Kidney epithelial cell (primary cell): ENCODE measurements around the gene SLCO2B1. TPM values are rescaled to one million over a fixed set of nuclear protein-coding genes. Genes with fewer than 3 reads are reported as not detected.

ENCODE experiments used
- DNase-seq: peaks from one replicate; pipeline ENCODE4 v3.0.0-alpha.2; 2010; ENCODE audit warnings: low read depth
- H3K27me3 ChIP-seq: 2 replicates; pipeline ENCODE4 v1.6.0; 2011; ENCODE audit warnings: low read length; ENCODE audit not compliant: control insufficient read depth, insufficient read depth
- H3K36me3 ChIP-seq: 2 replicates; pipeline ENCODE4 v1.5.1; 2011; ENCODE audit warnings: low read length; ENCODE audit not compliant: control insufficient read depth, insufficient read depth
- H3K4me3 ChIP-seq: 2 replicates; pipeline ENCODE4 v1.5.1; 2011; ENCODE audit warnings: low read depth, mild to moderate bottlenecking, control low read depth, low read length
- total RNA-seq: library from RNA; depleted of rRNA; stranded (reverse); fragments of >200 nt; gene quantifications from 2 replicates; pipeline ENCODE4 v1.2.3, GENCODE V29; 2015
- TF ChIP-seq, protein P1 (sequence below): IDR thresholded peaks from 2 replicates; pipeline ENCODE4 v1.5.1; 2011; ENCODE audit warnings: mild to moderate bottlenecking, moderate library complexity, low read length, control low read depth, inconsistent platforms; ENCODE audit not compliant: insufficient read depth, poor library complexity, severe bottlenecking

SLCO2B1 gene
- total RNA-seq, 1 donor from 2014 or later, result 1.7 TPM

- TF ChIP-seq, protein P1, sequence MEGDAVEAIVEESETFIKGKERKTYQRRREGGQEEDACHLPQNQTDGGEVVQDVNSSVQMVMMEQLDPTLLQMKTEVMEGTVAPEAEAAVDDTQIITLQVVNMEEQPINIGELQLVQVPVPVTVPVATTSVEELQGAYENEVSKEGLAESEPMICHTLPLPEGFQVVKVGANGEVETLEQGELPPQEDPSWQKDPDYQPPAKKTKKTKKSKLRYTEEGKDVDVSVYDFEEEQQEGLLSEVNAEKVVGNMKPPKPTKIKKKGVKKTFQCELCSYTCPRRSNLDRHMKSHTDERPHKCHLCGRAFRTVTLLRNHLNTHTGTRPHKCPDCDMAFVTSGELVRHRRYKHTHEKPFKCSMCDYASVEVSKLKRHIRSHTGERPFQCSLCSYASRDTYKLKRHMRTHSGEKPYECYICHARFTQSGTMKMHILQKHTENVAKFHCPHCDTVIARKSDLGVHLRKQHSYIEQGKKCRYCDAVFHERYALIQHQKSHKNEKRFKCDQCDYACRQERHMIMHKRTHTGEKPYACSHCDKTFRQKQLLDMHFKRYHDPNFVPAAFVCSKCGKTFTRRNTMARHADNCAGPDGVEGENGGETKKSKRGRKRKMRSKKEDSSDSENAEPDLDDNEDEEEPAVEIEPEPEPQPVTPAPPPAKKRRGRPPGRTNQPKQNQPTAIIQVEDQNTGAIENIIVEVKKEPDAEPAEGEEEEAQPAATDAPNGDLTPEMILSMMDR, result no peak
- peaks cover 5% of the 10 kb centered on the region for H3K27me3 ChIP-seq
- no peak for DNase-seq
- H3K36me3 ChIP-seq, result no peaks in the 10 kb centered on the region
- no peak overlapping the region for H3K4me3 ChIP-seq
These were observed 39.0 kb downstream of the SLCO2B1 start for GRCh38 chr11:75189911-75190310.

- Histone ChIP-seq H3K4me3 (no peak overlapping the region), H3K36me3 (no peaks in the 10 kb centered on the region), H3K27me3 (peaks cover 5% of the 10 kb centered on the region)
- TF ChIP-seq, protein P1, result no peak
- no peak for DNase-seq
These were observed 39.9 kb downstream of the SLCO2B1 start for GRCh38 chr11:75190652-75191329.

DNA sequence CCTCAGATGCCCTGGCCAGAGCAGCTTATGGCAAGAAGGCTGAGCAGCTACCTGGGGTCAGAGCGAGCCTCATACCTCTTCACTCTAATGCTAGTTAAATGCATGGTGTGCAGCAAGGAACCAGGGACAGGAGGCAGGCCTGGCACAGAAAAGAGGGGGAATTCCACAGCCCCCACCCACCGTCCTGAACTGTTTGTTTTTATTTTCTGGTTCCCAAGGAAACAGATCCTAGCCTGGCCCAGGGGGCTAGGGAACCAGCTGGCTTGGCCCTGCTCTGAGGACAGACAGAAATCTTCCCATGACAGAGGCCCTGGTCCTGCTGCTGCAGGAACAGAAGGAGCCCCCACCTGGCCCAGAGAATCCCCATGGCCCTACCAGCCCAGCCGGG, 40.4 kb downstream of the SLCO2B1 start:
- DNase-seq, result no peak
- TF ChIP-seq, protein P1, result no peak
- H3K27me3 ChIP-seq, result peaks cover 5% of the 10 kb centered on the region

GRCh38 chr11:75193271-75193670, 42.4 kb downstream of the SLCO2B1 start:
- Histone ChIP-seq H3K27me3 (peaks cover 5% of the 10 kb centered on the region), H3K4me3 (no peak overlapping the region), H3K36me3 (no peaks in the 10 kb centered on the region)
- no peak for DNase-seq
- TF ChIP-seq, protein P1, result no peak

More for the DNA sequence above, 40.4 kb downstream of the SLCO2B1 start:
- no peak overlapping the region for H3K4me3 ChIP-seq
- no peaks in the 10 kb centered on the region for H3K36me3 ChIP-seq

DNA sequence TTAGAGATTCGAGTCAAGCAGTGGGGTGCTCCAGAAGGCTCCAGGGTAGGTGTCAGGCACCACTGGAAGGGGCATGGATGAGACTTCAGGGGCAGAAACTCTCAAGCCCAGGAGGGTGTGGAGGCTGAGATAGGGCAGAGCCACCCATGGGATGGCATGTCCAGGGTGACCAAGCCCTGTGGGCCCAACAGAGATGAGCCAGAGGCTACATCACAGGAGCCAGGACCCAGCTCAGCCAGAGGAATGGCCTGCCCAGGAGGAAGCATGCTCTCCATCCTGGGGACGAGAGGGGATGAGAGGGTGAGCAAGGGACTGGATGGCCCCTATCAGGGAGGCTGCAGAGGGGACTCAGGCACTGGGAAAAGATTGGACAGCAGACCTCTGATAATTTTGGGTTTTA, 42.8 kb downstream of the SLCO2B1 start:
- no peak overlapping the region for H3K4me3 ChIP-seq
- DNase-seq, result no peak
- H3K27me3 ChIP-seq, result peaks cover 5% of the 10 kb centered on the region
- no peaks in the 10 kb centered on the region for H3K36me3 ChIP-seq
- TF ChIP-seq, protein P1, result no peak

DNA sequence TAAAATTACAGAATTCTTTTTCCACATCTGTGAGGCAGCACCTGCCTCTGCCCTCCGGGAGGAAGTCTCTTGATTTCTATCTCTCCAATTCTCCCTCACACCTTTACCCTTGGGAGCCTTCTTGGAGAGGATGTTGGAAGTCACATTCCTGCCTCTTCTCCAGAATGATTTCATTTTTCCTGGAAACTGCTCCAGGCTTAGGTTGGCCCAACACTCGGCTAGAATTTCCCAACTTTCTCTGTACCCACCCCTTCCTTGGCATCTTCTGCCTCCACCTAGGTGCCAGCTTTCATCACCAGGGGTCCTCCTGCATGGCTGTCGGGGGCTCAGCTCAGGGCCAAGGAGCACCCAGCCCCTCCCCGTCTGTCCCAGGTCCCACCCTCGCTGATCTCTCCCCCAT, 43.2 kb downstream of the SLCO2B1 start:
- TF ChIP-seq, protein P1, result no peak
- no peak for DNase-seq
- H3K4me3 ChIP-seq, result no peak overlapping the region
- no peaks in the 10 kb centered on the region for H3K36me3 ChIP-seq
- H3K27me3 ChIP-seq, result peaks cover 5% of the 10 kb centered on the region
